Measurements from ENCODE around the gene ZBTB20. TPM values are rescaled to one million over a fixed set of nuclear protein-coding genes. Genes with fewer than 3 reads are reported as not detected.

Gene ZBTB20
- total and polyA plus RNA-seq, 2 experiments from 2014 or later, result 15.7 to 37.3 TPM

DNA sequence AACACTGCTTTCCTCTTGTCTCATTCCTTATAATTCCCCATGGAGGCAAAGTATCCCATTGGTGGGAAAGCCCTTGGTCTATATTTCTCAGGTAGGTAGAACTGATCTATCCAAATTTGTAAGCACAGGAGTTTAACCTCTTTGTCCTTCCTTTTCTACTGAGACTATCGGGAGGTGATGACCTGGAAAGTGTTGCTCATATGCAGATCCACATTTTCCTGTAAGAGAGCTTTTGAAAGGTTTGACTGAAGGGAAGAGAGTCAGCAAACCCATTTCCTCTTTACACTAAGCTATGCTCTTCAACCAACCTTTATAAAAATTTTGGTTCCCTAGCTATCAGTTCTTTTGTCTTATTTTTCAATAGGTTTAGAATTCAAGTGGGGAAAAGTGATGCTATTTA is 652.6 kb downstream of the ZBTB20 start:
- no peaks in the 10 kb centered on the region for H3K27me3 ChIP-seq
- H3K36me3 ChIP-seq, result no peaks in the 10 kb centered on the region
- no peak overlapping the region for H3K4me3 ChIP-seq
- H3K4me1 ChIP-seq (ENCODE audit: low read depth), result no peaks in the 10 kb centered on the region
- no peak overlapping the region for H3K27ac ChIP-seq
- TF ChIP-seq CTCF (IDR thresholded peaks at IDR 0.05; ENCODE audit: low read depth, low read length), result no peak
- no peaks in the 10 kb centered on the region for H3K9me3 ChIP-seq (ENCODE audit: low read depth)
- no peak for DNase-seq (ENCODE audit: low read depth in 1 of 2, low spot score in 1 of 2)

DNA sequence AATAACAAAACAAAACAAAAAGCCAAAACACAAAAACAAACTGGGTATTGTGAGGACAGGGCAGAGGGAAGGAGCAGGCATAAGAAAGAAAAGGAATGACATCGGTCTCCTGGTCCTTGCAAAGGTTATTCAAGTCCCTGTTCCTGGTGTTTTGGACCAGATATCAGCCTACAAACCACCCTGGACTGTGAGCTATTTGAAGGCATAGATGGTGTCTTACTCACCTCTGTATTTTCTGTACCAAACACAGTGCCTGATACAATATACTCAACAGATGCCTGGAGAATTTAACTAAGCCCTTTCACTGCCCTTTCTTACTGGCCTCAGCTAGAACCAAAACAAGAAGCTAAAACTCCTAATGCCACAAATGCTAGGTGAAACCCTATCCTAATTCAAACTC is 656.3 kb downstream of the ZBTB20 start:
- Histone ChIP-seq H3K4me1 (ENCODE audit: low read depth) (no peaks in the 10 kb centered on the region), H3K27ac (no peak overlapping the region), H3K4me3 (no peak overlapping the region), H3K27me3 (no peaks in the 10 kb centered on the region), H3K36me3 (no peaks in the 10 kb centered on the region), H3K9me3 (ENCODE audit: low read depth) (no peaks in the 10 kb centered on the region)
- no peak for TF ChIP-seq CTCF (IDR thresholded peaks at IDR 0.05; ENCODE audit: low read depth, low read length)
- DNase-seq (ENCODE audit: low read depth in 1 of 2, low spot score in 1 of 2), result no peak

GRCh38 chr3:114487502-114487901 is 659.6 kb downstream of the ZBTB20 start:
- no peaks in the 10 kb centered on the region for H3K9me3 ChIP-seq (ENCODE audit: low read depth)
- H3K4me1 ChIP-seq (ENCODE audit: low read depth), result no peaks in the 10 kb centered on the region
- no peak overlapping the region for H3K4me3 ChIP-seq
- no peak for TF ChIP-seq CTCF (IDR thresholded peaks at IDR 0.05; ENCODE audit: low read depth, low read length)
- H3K36me3 ChIP-seq, result no peaks in the 10 kb centered on the region
- no peak overlapping the region for H3K27ac ChIP-seq
- DNase-seq (ENCODE audit: low read depth in 1 of 2, low spot score in 1 of 2), result no peak
- no peaks in the 10 kb centered on the region for H3K27me3 ChIP-seq

GRCh38 chr3:114484919-114485318 is 662.2 kb downstream of the ZBTB20 start:
- Histone ChIP-seq H3K27me3 (no peaks in the 10 kb centered on the region), H3K9me3 (ENCODE audit: low read depth) (no peaks in the 10 kb centered on the region), H3K4me1 (ENCODE audit: low read depth) (no peaks in the 10 kb centered on the region), H3K27ac (no peak overlapping the region), H3K4me3 (no peak overlapping the region), H3K36me3 (no peaks in the 10 kb centered on the region)
- DNase-seq (ENCODE audit: low read depth in 1 of 2, low spot score in 1 of 2), result no peak
- TF ChIP-seq CTCF (IDR thresholded peaks at IDR 0.05; ENCODE audit: low read depth, low read length), result no peak

DNA sequence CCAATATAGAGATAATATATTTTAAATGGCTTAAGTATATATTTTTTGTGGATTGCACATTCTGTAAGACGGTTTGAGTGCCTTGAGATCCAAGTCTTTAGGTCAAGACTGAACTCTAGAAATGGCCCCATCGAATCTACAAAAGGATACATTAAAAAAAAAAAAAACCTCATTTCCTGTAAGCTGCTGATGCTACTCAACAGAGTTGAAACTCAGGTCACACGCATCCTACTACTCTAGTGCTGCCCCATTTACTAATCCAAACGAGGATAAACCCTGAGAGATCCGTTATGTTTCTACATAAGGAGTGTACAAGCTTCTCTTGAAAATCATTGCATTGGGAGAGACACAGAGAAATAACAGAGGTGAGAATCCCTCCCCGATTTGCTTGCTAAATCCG is 666.0 kb downstream of the ZBTB20 start:
- DNase-seq (ENCODE audit: low read depth in 1 of 2, low spot score in 1 of 2), result no peak
- Histone ChIP-seq H3K9me3 (ENCODE audit: low read depth) (no peaks in the 10 kb centered on the region), H3K27me3 (no peaks in the 10 kb centered on the region), H3K4me1 (ENCODE audit: low read depth) (no peaks in the 10 kb centered on the region), H3K36me3 (no peaks in the 10 kb centered on the region), H3K27ac (no peak overlapping the region), H3K4me3 (no peak overlapping the region)
- no peak for TF ChIP-seq CTCF (IDR thresholded peaks at IDR 0.05; ENCODE audit: low read depth, low read length)

DNA sequence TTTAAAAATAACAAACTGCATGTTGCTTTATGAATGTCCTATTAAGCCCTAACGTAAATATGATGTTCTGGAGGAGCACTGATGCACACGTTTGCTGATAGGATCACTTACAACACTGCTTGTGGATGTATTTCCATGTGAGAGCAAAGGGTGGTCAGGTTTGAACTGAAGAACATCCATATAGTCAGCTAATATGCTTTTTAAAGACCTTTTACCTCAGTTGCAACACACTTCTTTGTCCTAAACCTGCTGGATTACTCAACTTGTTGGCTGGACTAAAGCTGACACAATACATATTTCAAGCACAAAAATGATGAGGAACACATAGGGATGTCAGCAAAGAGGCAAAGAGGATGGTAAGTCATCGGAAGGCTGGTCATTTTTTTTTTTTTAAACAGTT is 666.6 kb downstream of the ZBTB20 start:
- no peak for TF ChIP-seq CTCF (IDR thresholded peaks at IDR 0.05; ENCODE audit: low read depth, low read length)
- Histone ChIP-seq H3K36me3 (no peaks in the 10 kb centered on the region), H3K27me3 (no peaks in the 10 kb centered on the region), H3K27ac (no peak overlapping the region), H3K4me1 (ENCODE audit: low read depth) (no peaks in the 10 kb centered on the region), H3K9me3 (ENCODE audit: low read depth) (no peaks in the 10 kb centered on the region), H3K4me3 (no peak overlapping the region)
- DNase-seq (ENCODE audit: low read depth in 1 of 2, low spot score in 1 of 2), result peak in 1 of 2 donors; percentile 74
